GM12801 (cell line): Measurements from ENCODE around the gene HDAC1.

ENCODE experiments used
- CTCF ChIP-seq: IDR thresholded peaks from one replicate; pipeline ENCODE4 v1.5.1; 2011; ENCODE audit warnings: control low read depth; ENCODE audit not compliant: insufficient read length; ENCODE audit errors: extremely low read depth

The HDAC1 gene

DNA sequence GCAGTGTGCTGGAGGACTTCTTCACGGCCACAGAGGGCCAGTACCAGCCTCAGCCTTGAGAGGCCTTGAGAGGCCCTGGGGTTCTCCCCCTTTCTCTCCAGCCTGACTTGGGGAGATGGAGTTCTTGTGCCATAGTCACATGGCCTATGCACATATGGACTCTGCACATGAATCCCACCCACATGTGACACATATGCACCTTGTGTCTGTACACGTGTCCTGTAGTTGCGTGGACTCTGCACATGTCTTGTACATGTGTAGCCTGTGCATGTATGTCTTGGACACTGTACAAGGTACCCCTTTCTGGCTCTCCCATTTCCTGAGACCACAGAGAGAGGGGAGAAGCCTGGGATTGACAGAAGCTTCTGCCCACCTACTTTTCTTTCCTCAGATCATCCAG is 6.2 kb upstream of the HDAC1 start:
- TF ChIP-seq CTCF, result no peak

GRCh38 chr1:32286763-32287162 is 5.1 kb upstream of the HDAC1 start:
- TF ChIP-seq CTCF, result no peak

GRCh38 chr1:32289256-32289655 is 2.6 kb upstream of the HDAC1 start:
- no peak for TF ChIP-seq CTCF

- TF ChIP-seq CTCF, result no peak
These were observed 657 bp upstream of the HDAC1 start for GRCh38 chr1:32291145-32291707.

- TF ChIP-seq CTCF, result no peak
These were observed 7.4 kb downstream of the HDAC1 start for GRCh38 chr1:32299327-32299726.

- TF ChIP-seq CTCF, result no peak
These were observed 11.5 kb downstream of the HDAC1 start for GRCh38 chr1:32303358-32303757.

- no peak for TF ChIP-seq CTCF
These were observed 12.2 kb downstream of the HDAC1 start for GRCh38 chr1:32303997-32304622.

GRCh38 chr1:32305310-32305709 is 13.4 kb downstream of the HDAC1 start:
- TF ChIP-seq CTCF, result no peak
